Retinal pigment epithelial cell (primary cell): ENCODE measurements around the gene GPRIN3.

Experiments used
- DNase-seq: peaks from one replicate; pipeline ENCODE4 v3.0.0-alpha.2; 2010; ENCODE audit warnings: low read depth
- H3K4me3 ChIP-seq: 2 replicates; pipeline ENCODE4 v1.5.1; 2011; ENCODE audit warnings: mild to moderate bottlenecking, low read length, control low read depth, moderate library complexity
- CTCF ChIP-seq: conservative IDR thresholded peaks from 2 replicates; pipeline ENCODE4 v1.5.1; 2011; ENCODE audit warnings: low read depth, low read length, control low read depth, inconsistent platforms

GPRIN3 gene

GRCh38 chr4:89222170-89222569 is 85.4 kb downstream of the GPRIN3 start:
- no peak overlapping the region for H3K4me3 ChIP-seq
- no peak for DNase-seq
- no peak for TF ChIP-seq CTCF

GRCh38 chr4:89221167-89221867 is 86.3 kb downstream of the GPRIN3 start:
- TF ChIP-seq CTCF, result no peak
- H3K4me3 ChIP-seq, result no peak overlapping the region
- no peak for DNase-seq

GRCh38 chr4:89218587-89218986 is 89.0 kb downstream of the GPRIN3 start:
- TF ChIP-seq CTCF, result no peak
- DNase-seq, result no peak
- H3K4me3 ChIP-seq, result no peak overlapping the region

- no peak overlapping the region for H3K4me3 ChIP-seq
- TF ChIP-seq CTCF, result no peak
- DNase-seq, result no peak
Observed at GRCh38 chr4:89217604-89218003, 90.0 kb downstream of the GPRIN3 start.

GRCh38 chr4:89216866-89217265 is 90.7 kb downstream of the GPRIN3 start:
- no peak overlapping the region for H3K4me3 ChIP-seq
- no peak for DNase-seq
- no peak for TF ChIP-seq CTCF

GRCh38 chr4:89216422-89216821 is 91.2 kb downstream of the GPRIN3 start:
- TF ChIP-seq CTCF, result no peak
- DNase-seq, result no peak
- H3K4me3 ChIP-seq, result no peak overlapping the region

- H3K4me3 ChIP-seq, result no peak overlapping the region
- TF ChIP-seq CTCF, result no peak
- DNase-seq, result no peak
Observed at GRCh38 chr4:89215736-89216135, 91.9 kb downstream of the GPRIN3 start.
